ENCODE data around the gene PLA2G2C. TPM values are rescaled to one million over a fixed set of nuclear protein-coding genes. Genes with fewer than 3 reads are reported as not detected.

PLA2G2C gene
- total and polyA plus RNA-seq, 9 donors, result 0.02 TPM; not detected in 8

DNA sequence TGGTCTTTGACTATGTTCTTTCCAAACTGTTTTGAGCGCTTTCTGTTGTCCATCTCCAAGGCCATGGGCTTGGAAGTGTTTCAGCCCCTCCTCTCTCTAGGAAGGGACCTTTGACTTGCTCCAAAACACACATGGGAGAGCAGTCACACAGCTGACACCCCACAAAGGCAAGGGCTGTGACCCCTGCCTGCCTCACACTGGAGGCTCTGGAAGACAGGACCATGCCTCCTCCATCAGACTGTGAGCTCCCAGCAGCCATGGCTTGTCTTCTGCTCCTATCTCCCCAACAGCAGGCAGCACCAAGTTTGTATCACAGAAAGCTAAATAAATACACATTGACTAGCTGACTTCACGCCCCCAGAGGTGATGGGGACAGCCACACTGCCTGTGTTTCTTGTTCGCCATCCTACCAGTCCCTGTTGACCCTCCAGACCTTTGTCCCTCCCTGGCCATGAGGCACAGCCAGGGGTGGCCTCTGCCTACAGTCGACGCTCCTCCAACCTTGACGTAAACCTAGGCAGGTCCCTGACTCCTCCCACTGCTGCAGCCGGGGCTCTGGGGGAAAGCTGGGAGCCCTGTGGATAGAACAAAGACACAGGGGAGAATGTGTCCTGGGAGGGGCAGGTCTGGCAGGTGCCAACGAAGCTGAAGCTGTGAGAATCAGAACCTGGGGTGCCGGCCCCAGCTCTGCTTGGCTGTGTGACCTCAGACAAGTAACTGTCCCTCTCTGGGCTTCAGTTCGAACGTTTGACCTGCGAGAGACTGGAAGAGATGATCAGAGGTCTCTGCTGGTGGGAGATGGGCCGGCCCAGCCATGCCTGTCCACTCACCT is 42.4 kb downstream of the PLA2G2C start:
- 74 to 79% (median 75%) methylated on average over 13 of the region's 13 CpGs for WGBS, 3 donors
- intact Hi-C loops (cut with DNase I), result loop anchor here in 1 of 4 donors (5.0 kb wide), 1 partner anchor 37 kb away; no protein-coding TSS in a partner anchor

DNA sequence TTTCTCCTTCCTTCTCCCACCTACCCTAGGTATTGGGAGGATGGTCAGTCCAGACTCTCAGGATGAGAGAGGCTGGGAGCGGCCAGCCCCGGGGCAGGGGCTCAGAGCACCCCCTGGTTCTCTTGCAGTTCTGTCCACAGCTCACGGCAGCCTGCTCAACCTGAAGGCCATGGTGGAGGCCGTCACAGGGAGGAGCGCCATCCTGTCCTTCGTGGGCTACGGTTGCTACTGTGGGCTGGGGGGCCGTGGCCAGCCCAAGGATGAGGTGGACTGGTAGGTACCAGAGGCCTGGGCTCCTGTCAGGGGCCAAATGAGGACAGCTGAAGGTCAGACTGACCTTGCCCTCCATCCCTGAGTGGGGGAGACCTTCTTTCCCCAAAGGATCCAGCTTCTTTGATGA is 43.0 kb downstream of the PLA2G2C start:
- no peak for DNase-seq
- Histone ChIP-seq H3K9me3 (no peaks in the 10 kb centered on the region), H3K4me3 (no peak overlapping the region), H3K4me1 (ENCODE audit: insufficient read depth) (peaks cover 7% of the 10 kb centered on the region), H3K27ac (no peak overlapping the region), H3K36me3 (no peaks in the 10 kb centered on the region), H3K27me3 (no peaks in the 10 kb centered on the region)
- WGBS, 3 donors, result 93 to 97% (median 93%) methylated on average over 8 of the region's 8 CpGs
- intact Hi-C loops (cut with DNase I), result loop anchor here in 1 of 4 donors (5.0 kb wide), 1 partner anchor 36 kb away; no protein-coding TSS in a partner anchor
- no peak for TF ChIP-seq EP300 (IDR thresholded peaks at IDR 0.05)
- TF ChIP-seq POLR2A (IDR thresholded peaks at IDR 0.05), result no peak
- TF ChIP-seq, protein P1, sequence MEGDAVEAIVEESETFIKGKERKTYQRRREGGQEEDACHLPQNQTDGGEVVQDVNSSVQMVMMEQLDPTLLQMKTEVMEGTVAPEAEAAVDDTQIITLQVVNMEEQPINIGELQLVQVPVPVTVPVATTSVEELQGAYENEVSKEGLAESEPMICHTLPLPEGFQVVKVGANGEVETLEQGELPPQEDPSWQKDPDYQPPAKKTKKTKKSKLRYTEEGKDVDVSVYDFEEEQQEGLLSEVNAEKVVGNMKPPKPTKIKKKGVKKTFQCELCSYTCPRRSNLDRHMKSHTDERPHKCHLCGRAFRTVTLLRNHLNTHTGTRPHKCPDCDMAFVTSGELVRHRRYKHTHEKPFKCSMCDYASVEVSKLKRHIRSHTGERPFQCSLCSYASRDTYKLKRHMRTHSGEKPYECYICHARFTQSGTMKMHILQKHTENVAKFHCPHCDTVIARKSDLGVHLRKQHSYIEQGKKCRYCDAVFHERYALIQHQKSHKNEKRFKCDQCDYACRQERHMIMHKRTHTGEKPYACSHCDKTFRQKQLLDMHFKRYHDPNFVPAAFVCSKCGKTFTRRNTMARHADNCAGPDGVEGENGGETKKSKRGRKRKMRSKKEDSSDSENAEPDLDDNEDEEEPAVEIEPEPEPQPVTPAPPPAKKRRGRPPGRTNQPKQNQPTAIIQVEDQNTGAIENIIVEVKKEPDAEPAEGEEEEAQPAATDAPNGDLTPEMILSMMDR (IDR thresholded peaks at IDR 0.05), result no peak

More for the DNA sequence above, 42.4 kb downstream of the PLA2G2C start:
- Histone ChIP-seq H3K4me1 (ENCODE audit: insufficient read depth) (peaks cover 7% of the 10 kb centered on the region), H3K9me3 (no peaks in the 10 kb centered on the region), H3K36me3 (no peaks in the 10 kb centered on the region), H3K4me3 (no peak overlapping the region), H3K27ac (no peak overlapping the region), H3K27me3 (no peaks in the 10 kb centered on the region)
- peak in 1 of 5 donors; percentile 38 for DNase-seq
- no peak for TF ChIP-seq POLR2A (IDR thresholded peaks at IDR 0.05)
- TF ChIP-seq, protein P1 (IDR thresholded peaks at IDR 0.05), result no peak
- no peak for TF ChIP-seq EP300 (IDR thresholded peaks at IDR 0.05)

DNA sequence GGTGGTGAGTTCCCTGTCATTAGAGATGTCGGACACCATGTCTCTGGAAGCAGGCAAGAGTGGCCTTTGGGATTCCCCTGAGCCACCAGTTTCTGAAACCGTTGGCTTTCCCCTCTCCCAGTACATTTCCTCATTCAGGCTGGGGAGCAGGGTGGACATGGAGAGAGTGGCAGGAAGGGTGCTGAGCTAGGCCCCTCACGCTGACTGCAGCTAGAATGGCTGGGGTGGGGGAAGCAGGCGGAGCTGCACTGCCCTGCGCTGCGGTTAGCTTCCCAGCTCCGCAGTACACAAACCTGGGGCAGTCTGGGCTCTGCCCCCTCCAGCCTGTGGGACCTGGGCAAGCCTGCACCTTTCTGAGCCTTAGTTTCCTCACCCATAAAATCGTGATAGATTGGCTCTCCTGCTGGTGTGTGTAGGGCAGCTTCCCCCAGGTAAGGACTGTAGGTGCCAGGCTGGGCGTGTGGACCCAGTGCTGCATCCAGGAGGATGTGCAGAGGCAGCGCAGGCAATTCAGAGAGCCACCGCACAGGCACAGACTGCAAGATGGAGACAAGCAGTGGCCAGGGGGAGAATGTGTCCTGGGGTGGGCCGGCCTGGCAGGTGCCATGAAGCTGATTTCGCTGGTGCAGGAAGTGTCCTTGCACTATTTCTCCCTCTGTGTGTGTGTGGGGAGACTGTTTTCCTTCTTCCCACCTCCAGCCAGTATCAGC is 44.2 kb downstream of the PLA2G2C start:
- peaks cover 7% of the 10 kb centered on the region for H3K4me1 ChIP-seq (ENCODE audit: insufficient read depth)
- 89 to 93% (median 91%) methylated on average over 13 of the region's 13 CpGs for WGBS, 3 donors
- TF ChIP-seq, protein P1 (IDR thresholded peaks at IDR 0.05), result no peak
- TF ChIP-seq EP300 (IDR thresholded peaks at IDR 0.05), result no peak
- no peak for TF ChIP-seq POLR2A (IDR thresholded peaks at IDR 0.05)
- no peaks in the 10 kb centered on the region for H3K27me3 ChIP-seq
- no peaks in the 10 kb centered on the region for H3K9me3 ChIP-seq
- H3K4me3 ChIP-seq, result no peak overlapping the region
- intact Hi-C loops (cut with DNase I), result loop anchor here in 1 of 4 donors (5.0 kb wide), 1 partner anchor 35 kb away; no protein-coding TSS in a partner anchor
- DNase-seq, result no peak
- no peak overlapping the region for H3K27ac ChIP-seq
- no peaks in the 10 kb centered on the region for H3K36me3 ChIP-seq

DNA sequence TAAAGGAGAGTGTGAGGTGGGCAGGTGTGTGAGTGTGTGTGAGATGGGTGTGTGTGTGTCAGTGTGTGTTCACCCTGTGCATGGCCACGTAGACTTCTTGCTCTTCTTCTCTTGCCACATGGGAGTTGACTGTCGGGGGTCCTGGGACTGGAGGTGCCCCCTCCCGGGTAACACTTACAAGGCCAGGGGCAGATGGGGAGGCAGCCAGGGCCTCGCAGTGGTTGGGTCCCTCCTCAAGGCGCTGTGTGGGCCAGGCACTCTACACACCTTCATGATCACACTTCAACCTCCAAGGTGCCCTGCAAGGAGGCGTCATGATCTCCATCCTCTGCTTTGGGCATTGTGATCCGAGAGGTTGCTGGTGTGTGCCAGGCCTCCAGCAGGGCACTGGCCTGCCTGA is 44.9 kb downstream of the PLA2G2C start:
- Histone ChIP-seq H3K9me3 (no peaks in the 10 kb centered on the region), H3K4me1 (ENCODE audit: insufficient read depth) (peaks cover 7% of the 10 kb centered on the region), H3K36me3 (no peaks in the 10 kb centered on the region), H3K4me3 (no peak overlapping the region), H3K27me3 (no peaks in the 10 kb centered on the region), H3K27ac (no peak overlapping the region)
- no peak for DNase-seq
- TF ChIP-seq, protein P1 (IDR thresholded peaks at IDR 0.05), result no peak
- TF ChIP-seq POLR2A (IDR thresholded peaks at IDR 0.05), result no peak
- TF ChIP-seq EP300 (IDR thresholded peaks at IDR 0.05), result no peak
- intact Hi-C loops (cut with DNase I), result loop anchor here in 1 of 4 donors (5.0 kb wide), 1 partner anchor 34 kb away; no protein-coding TSS in a partner anchor
- WGBS, 3 donors, result 92 to 98% (median 95%) methylated on average over 7 of the region's 7 CpGs
